ENCODE data around the gene FAM124B.

FAM124B gene

GRCh38 chr2:224440988-224441387 lies 39.1 kb upstream of the FAM124B start:
- no peak for DNase-seq (ENCODE audit: low read depth)
- TF ChIP-seq CTCF (conservative IDR thresholded peaks at IDR 0.05; ENCODE audit: low read depth, low read length): no peak
- H3K4me3 ChIP-seq (ENCODE audit: low read length): no peak overlapping the region

GRCh38 chr2:224438726-224439125 lies 36.8 kb upstream of the FAM124B start:
- DNase-seq (ENCODE audit: low read depth): no peak
- no peak for TF ChIP-seq CTCF (conservative IDR thresholded peaks at IDR 0.05; ENCODE audit: low read depth, low read length)
- H3K4me3 ChIP-seq (ENCODE audit: low read length): no peak overlapping the region

GRCh38 chr2:224436634-224437033 lies 34.7 kb upstream of the FAM124B start:
- no peak for TF ChIP-seq CTCF (conservative IDR thresholded peaks at IDR 0.05; ENCODE audit: low read depth, low read length)
- no peak for DNase-seq (ENCODE audit: low read depth)

GRCh38 chr2:224434618-224435017 lies 32.7 kb upstream of the FAM124B start:
- no peak for DNase-seq (ENCODE audit: low read depth)
- H3K4me3 ChIP-seq (ENCODE audit: low read length): no peak overlapping the region
- TF ChIP-seq CTCF (conservative IDR thresholded peaks at IDR 0.05; ENCODE audit: low read depth, low read length): no peak

More at GRCh38 chr2:224436634-224437033, 34.7 kb upstream of the FAM124B start:
- H3K4me3 ChIP-seq (ENCODE audit: low read length): no peak overlapping the region

- no peak overlapping the region for H3K4me3 ChIP-seq (ENCODE audit: low read length)
- no peak for DNase-seq (ENCODE audit: low read depth)
- TF ChIP-seq CTCF (conservative IDR thresholded peaks at IDR 0.05; ENCODE audit: low read depth, low read length): no peak
Measured at GRCh38 chr2:224433442-224433841, 31.5 kb upstream of the FAM124B start.

- no peak for TF ChIP-seq CTCF (conservative IDR thresholded peaks at IDR 0.05; ENCODE audit: low read depth, low read length)
- no peak overlapping the region for H3K4me3 ChIP-seq (ENCODE audit: low read length)
- no peak for DNase-seq (ENCODE audit: low read depth)
Measured at GRCh38 chr2:224432003-224432579, 30.2 kb upstream of the FAM124B start.

- no peak overlapping the region for H3K4me3 ChIP-seq (ENCODE audit: low read length)
- no peak for DNase-seq (ENCODE audit: low read depth)
- no peak for TF ChIP-seq CTCF (conservative IDR thresholded peaks at IDR 0.05; ENCODE audit: low read depth, low read length)
Measured at GRCh38 chr2:224429441-224429810, 27.5 kb upstream of the FAM124B start.
